HG02870 (cell line): ENCODE measurements around the gene STARD8.
A peak's percentile ranks its signal among the peaks of the same experiment; 100 is the strongest.
"Not testable (repeated sequence)": the region's sequence is repeated elsewhere in the genome, so short reads cannot be mapped to it uniquely, and the experiment has no call there.

ENCODE experiments used
- ATAC-seq: cut with Tn5 transposase; IDR thresholded peaks from one replicate; pipeline ENCODE4 v1.9.1; 2021; ENCODE audit warnings: mild to moderate bottlenecking, moderate library complexity; ENCODE audit not compliant: unreplicated experiment

Gene STARD8

GRCh38 chrX:68717196-68717595 is 69.7 kb downstream of the STARD8 start:
- no peak for ATAC-seq

GRCh38 chrX:68717663-68718442 is 70.4 kb downstream of the STARD8 start:
- ATAC-seq: no peak

- no peak for ATAC-seq
Measured at GRCh38 chrX:68718443-68718820, 71.0 kb downstream of the STARD8 start.

GRCh38 chrX:68719181-68719903 is 71.9 kb downstream of the STARD8 start:
- no peak for ATAC-seq

GRCh38 chrX:68719904-68720614 is 72.6 kb downstream of the STARD8 start:
- no peak for ATAC-seq

- no peak for ATAC-seq
Measured at GRCh38 chrX:68720851-68721250, 73.4 kb downstream of the STARD8 start.

- ATAC-seq: no peak
Measured at GRCh38 chrX:68721546-68721945, 74.1 kb downstream of the STARD8 start.

- no peak for ATAC-seq
Measured at GRCh38 chrX:68721991-68722860, 74.8 kb downstream of the STARD8 start.

GRCh38 chrX:68723491-68724155 is 76.2 kb downstream of the STARD8 start:
- ATAC-seq: no peak

- no peak for ATAC-seq
Measured at GRCh38 chrX:68724531-68725020, 77.1 kb downstream of the STARD8 start.

DNA sequence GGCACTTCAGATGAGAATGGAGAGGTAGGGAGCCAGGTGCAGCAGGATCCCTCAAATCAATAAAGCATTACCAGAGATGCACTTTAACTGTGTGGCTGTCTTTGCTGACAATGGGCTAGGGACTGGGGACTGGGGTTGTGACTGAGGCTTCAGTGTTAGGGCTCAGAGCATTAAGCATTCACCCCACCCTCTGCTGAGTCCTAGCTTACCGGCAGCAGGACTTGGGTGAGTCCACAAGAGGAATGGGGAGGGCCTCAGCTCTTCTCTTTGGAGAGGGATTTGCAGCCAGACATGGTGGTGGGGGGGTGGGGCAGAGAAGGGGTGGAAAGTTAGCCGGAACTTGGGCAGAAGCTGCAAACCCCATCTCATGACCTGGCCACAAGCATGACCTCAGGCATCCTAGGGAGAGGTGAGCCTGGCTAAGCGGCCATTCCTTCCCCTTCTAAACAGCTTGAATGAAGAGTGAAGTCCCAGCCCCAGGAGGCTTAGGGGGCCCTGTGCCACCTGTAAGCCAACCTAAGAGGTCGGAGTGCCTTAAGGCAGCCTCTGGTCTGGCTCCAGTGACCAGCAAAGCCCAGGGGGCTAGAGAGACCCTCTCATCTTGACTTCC is 78.4 kb downstream of the STARD8 start:
- ATAC-seq: no peak

- ATAC-seq: no peak
Measured at GRCh38 chrX:68726366-68726765, 78.9 kb downstream of the STARD8 start.

DNA sequence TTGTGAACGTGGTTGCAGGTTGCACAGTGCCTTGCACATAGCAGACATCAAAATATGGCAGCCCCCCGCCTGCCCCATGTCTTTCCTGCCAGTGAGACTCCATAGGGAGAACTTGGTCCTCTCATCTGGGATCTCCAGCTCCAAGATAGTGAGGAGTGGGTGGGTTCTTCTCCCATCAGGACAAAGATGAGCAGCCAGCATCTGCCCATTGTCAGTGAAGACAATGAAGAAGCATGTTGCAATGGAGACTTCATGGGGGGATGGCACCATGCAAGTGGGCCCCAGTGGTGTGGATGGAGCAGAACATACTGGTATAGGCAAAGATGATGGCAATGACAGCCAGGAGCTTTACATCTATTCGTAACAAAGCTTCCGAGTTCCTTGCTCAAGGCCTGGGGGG is 80.2 kb downstream of the STARD8 start:
- no peak for ATAC-seq

DNA sequence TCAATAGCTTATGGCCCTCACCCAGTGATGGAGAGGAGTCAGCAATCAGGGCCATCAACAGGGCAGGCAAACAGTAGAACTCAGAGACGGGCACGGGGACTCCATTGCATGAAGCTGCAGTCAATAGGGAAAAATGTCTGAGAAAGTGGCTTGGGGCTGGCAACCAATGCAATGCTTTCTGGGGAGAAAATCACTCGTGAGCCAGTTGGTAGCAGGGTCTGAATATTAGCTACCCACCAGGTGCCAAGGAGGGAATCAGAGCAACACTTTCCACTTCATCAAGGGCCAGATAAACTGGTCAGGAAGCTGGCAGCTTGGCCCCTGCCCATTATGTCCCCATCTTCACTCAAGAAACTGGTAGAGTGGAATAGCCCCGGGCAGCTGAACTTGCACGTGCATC is 80.7 kb downstream of the STARD8 start:
- ATAC-seq: no peak

DNA sequence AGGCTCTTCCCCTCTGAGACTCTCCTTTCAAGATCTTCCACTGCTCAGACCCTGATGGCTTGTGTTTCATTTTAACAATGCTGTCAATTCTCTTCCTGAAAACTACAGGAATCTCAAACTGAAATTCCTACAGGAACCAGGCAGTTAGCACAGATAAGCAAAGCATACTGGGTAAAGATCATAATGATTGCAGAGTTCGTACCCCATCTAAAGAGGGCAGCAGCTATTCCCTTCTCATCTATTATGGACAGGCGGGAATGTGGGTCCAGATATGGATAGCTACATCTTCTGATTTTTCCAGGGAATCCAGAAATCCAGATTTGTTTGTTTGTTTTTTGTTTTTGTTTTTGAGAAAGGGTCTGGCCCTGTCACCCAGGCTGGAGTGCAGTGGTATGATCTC is 83.8 kb downstream of the STARD8 start:
- ATAC-seq: no peak

- peak; percentile 76 for ATAC-seq
Measured at GRCh38 chrX:68732906-68733493, 85.5 kb downstream of the STARD8 start.

DNA sequence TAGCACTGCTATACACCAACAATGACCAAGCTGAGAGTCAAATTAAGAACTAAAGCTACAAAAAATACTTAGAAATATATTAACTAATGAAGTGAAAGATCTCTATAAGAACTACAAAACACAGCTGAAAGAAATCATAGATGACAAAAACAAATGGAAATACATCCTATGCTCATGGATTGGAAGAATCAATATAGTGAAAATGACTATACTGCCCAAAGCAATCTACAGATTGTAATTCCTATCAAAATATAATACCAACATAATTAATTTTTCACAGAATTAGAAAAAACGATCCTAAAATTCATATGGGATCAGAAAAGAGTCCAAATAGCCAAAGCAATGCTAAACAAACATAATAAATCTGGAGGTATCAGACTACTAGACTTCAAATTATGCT is 87.8 kb downstream of the STARD8 start:
- ATAC-seq: no peak

- ATAC-seq: not testable (repeated sequence)
Measured at GRCh38 chrX:68741864-68742263, 94.4 kb downstream of the STARD8 start.

GRCh38 chrX:68743754-68744153 is 96.3 kb downstream of the STARD8 start:
- ATAC-seq: no peak
